ENCODE measurements around the gene MNAT1. TPM values are rescaled to one million over a fixed set of nuclear protein-coding genes. Genes with fewer than 3 reads are reported as not detected.

MNAT1 gene
- total and polyA plus RNA-seq, 9 of the 15 experiments (the other 6 are each of a cell fraction or from before 2014, with no cell fraction given): 37.8 to 83.3 (median 60.4) TPM

- TF ChIP-seq REST (IDR thresholded peaks at IDR 0.05; ENCODE audit: borderline replicate concordance): no peak
- TF ChIP-seq REST (CRISPR knock-in tag; IDR thresholded peaks at IDR 0.05; ENCODE audit: low read depth): no peak
- TF ChIP-seq RFX5 (IDR thresholded peaks at IDR 0.05; ENCODE audit: low read depth, low read length): no peak
- TF ChIP-seq ZNF79 (CRISPR knock-in tag; IDR thresholded peaks at IDR 0.05; ENCODE audit: low read depth): no peak
- TF ChIP-seq FOXM1 (IDR thresholded peaks at IDR 0.05; ENCODE audit: low read depth): no peak
- TF ChIP-seq FOXM1 (CRISPR knock-in tag; IDR thresholded peaks at IDR 0.05; ENCODE audit: low read depth): no peak
- TF ChIP-seq, protein P1, sequence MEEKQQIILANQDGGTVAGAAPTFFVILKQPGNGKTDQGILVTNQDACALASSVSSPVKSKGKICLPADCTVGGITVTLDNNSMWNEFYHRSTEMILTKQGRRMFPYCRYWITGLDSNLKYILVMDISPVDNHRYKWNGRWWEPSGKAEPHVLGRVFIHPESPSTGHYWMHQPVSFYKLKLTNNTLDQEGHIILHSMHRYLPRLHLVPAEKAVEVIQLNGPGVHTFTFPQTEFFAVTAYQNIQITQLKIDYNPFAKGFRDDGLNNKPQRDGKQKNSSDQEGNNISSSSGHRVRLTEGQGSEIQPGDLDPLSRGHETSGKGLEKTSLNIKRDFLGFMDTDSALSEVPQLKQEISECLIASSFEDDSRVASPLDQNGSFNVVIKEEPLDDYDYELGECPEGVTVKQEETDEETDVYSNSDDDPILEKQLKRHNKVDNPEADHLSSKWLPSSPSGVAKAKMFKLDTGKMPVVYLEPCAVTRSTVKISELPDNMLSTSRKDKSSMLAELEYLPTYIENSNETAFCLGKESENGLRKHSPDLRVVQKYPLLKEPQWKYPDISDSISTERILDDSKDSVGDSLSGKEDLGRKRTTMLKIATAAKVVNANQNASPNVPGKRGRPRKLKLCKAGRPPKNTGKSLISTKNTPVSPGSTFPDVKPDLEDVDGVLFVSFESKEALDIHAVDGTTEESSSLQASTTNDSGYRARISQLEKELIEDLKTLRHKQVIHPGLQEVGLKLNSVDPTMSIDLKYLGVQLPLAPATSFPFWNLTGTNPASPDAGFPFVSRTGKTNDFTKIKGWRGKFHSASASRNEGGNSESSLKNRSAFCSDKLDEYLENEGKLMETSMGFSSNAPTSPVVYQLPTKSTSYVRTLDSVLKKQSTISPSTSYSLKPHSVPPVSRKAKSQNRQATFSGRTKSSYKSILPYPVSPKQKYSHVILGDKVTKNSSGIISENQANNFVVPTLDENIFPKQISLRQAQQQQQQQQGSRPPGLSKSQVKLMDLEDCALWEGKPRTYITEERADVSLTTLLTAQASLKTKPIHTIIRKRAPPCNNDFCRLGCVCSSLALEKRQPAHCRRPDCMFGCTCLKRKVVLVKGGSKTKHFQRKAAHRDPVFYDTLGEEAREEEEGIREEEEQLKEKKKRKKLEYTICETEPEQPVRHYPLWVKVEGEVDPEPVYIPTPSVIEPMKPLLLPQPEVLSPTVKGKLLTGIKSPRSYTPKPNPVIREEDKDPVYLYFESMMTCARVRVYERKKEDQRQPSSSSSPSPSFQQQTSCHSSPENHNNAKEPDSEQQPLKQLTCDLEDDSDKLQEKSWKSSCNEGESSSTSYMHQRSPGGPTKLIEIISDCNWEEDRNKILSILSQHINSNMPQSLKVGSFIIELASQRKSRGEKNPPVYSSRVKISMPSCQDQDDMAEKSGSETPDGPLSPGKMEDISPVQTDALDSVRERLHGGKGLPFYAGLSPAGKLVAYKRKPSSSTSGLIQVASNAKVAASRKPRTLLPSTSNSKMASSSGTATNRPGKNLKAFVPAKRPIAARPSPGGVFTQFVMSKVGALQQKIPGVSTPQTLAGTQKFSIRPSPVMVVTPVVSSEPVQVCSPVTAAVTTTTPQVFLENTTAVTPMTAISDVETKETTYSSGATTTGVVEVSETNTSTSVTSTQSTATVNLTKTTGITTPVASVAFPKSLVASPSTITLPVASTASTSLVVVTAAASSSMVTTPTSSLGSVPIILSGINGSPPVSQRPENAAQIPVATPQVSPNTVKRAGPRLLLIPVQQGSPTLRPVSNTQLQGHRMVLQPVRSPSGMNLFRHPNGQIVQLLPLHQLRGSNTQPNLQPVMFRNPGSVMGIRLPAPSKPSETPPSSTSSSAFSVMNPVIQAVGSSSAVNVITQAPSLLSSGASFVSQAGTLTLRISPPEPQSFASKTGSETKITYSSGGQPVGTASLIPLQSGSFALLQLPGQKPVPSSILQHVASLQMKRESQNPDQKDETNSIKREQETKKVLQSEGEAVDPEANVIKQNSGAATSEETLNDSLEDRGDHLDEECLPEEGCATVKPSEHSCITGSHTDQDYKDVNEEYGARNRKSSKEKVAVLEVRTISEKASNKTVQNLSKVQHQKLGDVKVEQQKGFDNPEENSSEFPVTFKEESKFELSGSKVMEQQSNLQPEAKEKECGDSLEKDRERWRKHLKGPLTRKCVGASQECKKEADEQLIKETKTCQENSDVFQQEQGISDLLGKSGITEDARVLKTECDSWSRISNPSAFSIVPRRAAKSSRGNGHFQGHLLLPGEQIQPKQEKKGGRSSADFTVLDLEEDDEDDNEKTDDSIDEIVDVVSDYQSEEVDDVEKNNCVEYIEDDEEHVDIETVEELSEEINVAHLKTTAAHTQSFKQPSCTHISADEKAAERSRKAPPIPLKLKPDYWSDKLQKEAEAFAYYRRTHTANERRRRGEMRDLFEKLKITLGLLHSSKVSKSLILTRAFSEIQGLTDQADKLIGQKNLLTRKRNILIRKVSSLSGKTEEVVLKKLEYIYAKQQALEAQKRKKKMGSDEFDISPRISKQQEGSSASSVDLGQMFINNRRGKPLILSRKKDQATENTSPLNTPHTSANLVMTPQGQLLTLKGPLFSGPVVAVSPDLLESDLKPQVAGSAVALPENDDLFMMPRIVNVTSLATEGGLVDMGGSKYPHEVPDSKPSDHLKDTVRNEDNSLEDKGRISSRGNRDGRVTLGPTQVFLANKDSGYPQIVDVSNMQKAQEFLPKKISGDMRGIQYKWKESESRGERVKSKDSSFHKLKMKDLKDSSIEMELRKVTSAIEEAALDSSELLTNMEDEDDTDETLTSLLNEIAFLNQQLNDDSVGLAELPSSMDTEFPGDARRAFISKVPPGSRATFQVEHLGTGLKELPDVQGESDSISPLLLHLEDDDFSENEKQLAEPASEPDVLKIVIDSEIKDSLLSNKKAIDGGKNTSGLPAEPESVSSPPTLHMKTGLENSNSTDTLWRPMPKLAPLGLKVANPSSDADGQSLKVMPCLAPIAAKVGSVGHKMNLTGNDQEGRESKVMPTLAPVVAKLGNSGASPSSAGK (IDR thresholded peaks at IDR 0.05): no peak
These were observed 13.6 kb upstream of the MNAT1 start (continued) for GRCh38 chr14:60720962-60721325.

Data from K562 (cell line).